ES-I3 (cell line): ENCODE measurements around the gene PLEKHO2.
"Not testable (repeated sequence)": the region's sequence is repeated elsewhere in the genome, so short reads cannot be mapped to it uniquely, and the experiment has no call there.

Experiments
- H3K36me3 ChIP-seq: 2 replicates; pipeline ENCODE4 v1.6.1; 2013; ENCODE audit warnings: mild to moderate bottlenecking, low read length, control low read depth, moderate library complexity; ENCODE audit not compliant: insufficient read depth
- H3K4me1 ChIP-seq: 2 replicates; pipeline ENCODE4 v1.6.1; 2013; ENCODE audit warnings: mild to moderate bottlenecking, control low read depth, low read length; ENCODE audit not compliant: insufficient read depth
- H3K9ac ChIP-seq: 2 replicates; pipeline ENCODE4 v1.6.1; 2013; ENCODE audit warnings: low read depth, mild to moderate bottlenecking, low read length, moderate library complexity
- H3K9me3 ChIP-seq: 2 replicates; pipeline ENCODE4 v1.6.1; 2013; ENCODE audit warnings: mild to moderate bottlenecking, low read length, moderate library complexity; ENCODE audit not compliant: control insufficient read depth, insufficient read depth

The PLEKHO2 gene

GRCh38 chr15:64810497-64811326, 31.0 kb upstream of the PLEKHO2 start:
- Histone ChIP-seq H3K9ac (peak overlapping the region; percentile 55), H3K36me3 (peaks cover 1% of the 10 kb centered on the region; the same call in 1 of the 2 replicates), H3K9me3 (no peaks in the 10 kb centered on the region), H3K4me1 (peaks cover 47% of the 10 kb centered on the region)

GRCh38 chr15:64813075-64813474, 28.6 kb upstream of the PLEKHO2 start:
- Histone ChIP-seq H3K36me3 (peaks cover 16% of the 10 kb centered on the region), H3K9me3 (no peaks in the 10 kb centered on the region), H3K4me1 (peaks cover 30% of the 10 kb centered on the region), H3K9ac (no peak overlapping the region)

GRCh38 chr15:64814283-64814682, 27.4 kb upstream of the PLEKHO2 start:
- Histone ChIP-seq H3K36me3 (peaks cover 26% of the 10 kb centered on the region), H3K4me1 (peaks cover 30% of the 10 kb centered on the region)
- not testable (repeated sequence) for H3K9me3 ChIP-seq, H3K9ac ChIP-seq

- not testable (repeated sequence) for H3K9me3 ChIP-seq, H3K9ac ChIP-seq
- Histone ChIP-seq H3K4me1 (peaks cover 27% of the 10 kb centered on the region), H3K36me3 (peaks cover 30% of the 10 kb centered on the region)
These were observed 26.8 kb upstream of the PLEKHO2 start for GRCh38 chr15:64814965-64815364.

GRCh38 chr15:64816452-64816851, 25.3 kb upstream of the PLEKHO2 start:
- Histone ChIP-seq H3K36me3 (peaks cover 39% of the 10 kb centered on the region), H3K9me3 (no peaks in the 10 kb centered on the region)

GRCh38 chr15:64824929-64825430, 16.7 kb upstream of the PLEKHO2 start:
- Histone ChIP-seq H3K9me3 (no peaks in the 10 kb centered on the region), H3K4me1 (peaks cover 7% of the 10 kb centered on the region; the same call in 1 of the 2 replicates), H3K9ac (peak overlapping the region; percentile 97), H3K36me3 (peaks cover 13% of the 10 kb centered on the region)

More at GRCh38 chr15:64816452-64816851, 25.3 kb upstream of the PLEKHO2 start:
- Histone ChIP-seq H3K4me1 (peaks cover 15% of the 10 kb centered on the region), H3K9ac (no peak overlapping the region)

GRCh38 chr15:64825431-64826294, 16.1 kb upstream of the PLEKHO2 start, which contains the start of gene PIF1:
Gene PIF1, minus strand, starts transcription at chr15:64825647. Its CDS starts 1,312 bp downstream, at chr15:64824335.
- peaks cover 12% of the 10 kb centered on the region for H3K36me3 ChIP-seq
- no peaks in the 10 kb centered on the region for H3K9me3 ChIP-seq
- peak within 1 kb of the TSS; percentile 97 for H3K9ac ChIP-seq
- peaks cover 7% of the 10 kb centered on the region; the same call in 1 of the 2 replicates for H3K4me1 ChIP-seq

GRCh38 chr15:64828985-64829384, 12.7 kb upstream of the PLEKHO2 start:
- Histone ChIP-seq H3K9ac (no peak overlapping the region), H3K9me3 (no peaks in the 10 kb centered on the region), H3K36me3 (no peaks in the 10 kb centered on the region), H3K4me1 (peaks cover 3% of the 10 kb centered on the region; the same call in 1 of the 2 replicates)

- H3K9me3 ChIP-seq: no peaks in the 10 kb centered on the region
- peaks cover 5% of the 10 kb centered on the region for H3K4me1 ChIP-seq
- no peak overlapping the region for H3K9ac ChIP-seq
- H3K36me3 ChIP-seq: no peaks in the 10 kb centered on the region
These were observed 8.0 kb upstream of the PLEKHO2 start for GRCh38 chr15:64833690-64834089.

- H3K9me3 ChIP-seq: no peaks in the 10 kb centered on the region
- no peaks in the 10 kb centered on the region for H3K36me3 ChIP-seq
- peak overlapping the region; percentile 23; the same call in 1 of the 2 replicates for H3K9ac ChIP-seq
- peaks cover 5% of the 10 kb centered on the region for H3K4me1 ChIP-seq
These were observed 5.6 kb upstream of the PLEKHO2 start for GRCh38 chr15:64836023-64836536.

- H3K36me3 ChIP-seq: no peaks in the 10 kb centered on the region
- no peak overlapping the region for H3K9ac ChIP-seq
- no peaks in the 10 kb centered on the region for H3K9me3 ChIP-seq
- H3K4me1 ChIP-seq: peaks cover 5% of the 10 kb centered on the region
These were observed 4.2 kb upstream of the PLEKHO2 start for GRCh38 chr15:64837502-64837901.

- Histone ChIP-seq H3K9me3 (no peaks in the 10 kb centered on the region), H3K9ac (peak overlapping the region; percentile 46), H3K36me3 (no peaks in the 10 kb centered on the region), H3K4me1 (peaks cover 27% of the 10 kb centered on the region)
These were observed 713 bp upstream of the PLEKHO2 start for GRCh38 chr15:64841060-64841343.

- no peaks in the 10 kb centered on the region for H3K36me3 ChIP-seq
- peaks cover 28% of the 10 kb centered on the region for H3K4me1 ChIP-seq
- no peaks in the 10 kb centered on the region for H3K9me3 ChIP-seq
- peak overlapping the region; percentile 93 for H3K9ac ChIP-seq
These were observed 603 bp downstream of the PLEKHO2 start for GRCh38 chr15:64842096-64842939.
